Measurements from ENCODE around the gene UBE2V1.

GRCh38 chr20:50140339-50140859, 27.4 kb upstream of the UBE2V1 start:
- no peak for TF ChIP-seq POLR2A (IDR thresholded peaks at IDR 0.05; ENCODE audit: low read length)
- no peak for TF ChIP-seq NR3C1 (IDR thresholded peaks at IDR 0.05)
- TF ChIP-seq USF2 (IDR thresholded peaks at IDR 0.05): no peak
- TF ChIP-seq CTCF (IDR thresholded peaks at IDR 0.05): no peak
- no peak for TF ChIP-seq CBX2 (IDR thresholded peaks at IDR 0.05; ENCODE audit: borderline replicate concordance, low read depth)
- no peak for TF ChIP-seq PHF8 (IDR thresholded peaks at IDR 0.05; ENCODE audit: borderline replicate concordance, low read depth)
- TF ChIP-seq REST (IDR thresholded peaks at IDR 0.05): no peak
- TF ChIP-seq EP300 (IDR thresholded peaks at IDR 0.05): no peak
